Hepatocyte (in vitro differentiated cells): ENCODE results near the gene KIAA1614.

ENCODE experiments used
- EZH2 ChIP-seq: fragments of 200-600 bp; sonication (generic); IDR thresholded peaks from 2 replicates; pipeline ENCODE4 v1.6.1; 2016; ENCODE audit warnings: antibody characterized with exemption, mild to moderate bottlenecking, borderline replicate concordance
- EZH2phosphoT487 ChIP-seq: fragments of 200-600 bp; sonication (generic); IDR thresholded peaks from one replicate; pipeline ENCODE4 v1.6.1; 2018; ENCODE audit warnings: antibody characterized with exemption, mild to moderate bottlenecking, low read depth, moderate library complexity; ENCODE audit not compliant: unreplicated experiment, severe bottlenecking
- TF ChIP-seq, protein P1 (sequence below): fragments of 200-600 bp; sonication (generic); IDR thresholded peaks from 2 replicates; pipeline ENCODE4 v1.5.1; 2016; ENCODE audit warnings: antibody characterized with exemption, mild to moderate bottlenecking; ENCODE audit not compliant: poor library complexity

DNA sequence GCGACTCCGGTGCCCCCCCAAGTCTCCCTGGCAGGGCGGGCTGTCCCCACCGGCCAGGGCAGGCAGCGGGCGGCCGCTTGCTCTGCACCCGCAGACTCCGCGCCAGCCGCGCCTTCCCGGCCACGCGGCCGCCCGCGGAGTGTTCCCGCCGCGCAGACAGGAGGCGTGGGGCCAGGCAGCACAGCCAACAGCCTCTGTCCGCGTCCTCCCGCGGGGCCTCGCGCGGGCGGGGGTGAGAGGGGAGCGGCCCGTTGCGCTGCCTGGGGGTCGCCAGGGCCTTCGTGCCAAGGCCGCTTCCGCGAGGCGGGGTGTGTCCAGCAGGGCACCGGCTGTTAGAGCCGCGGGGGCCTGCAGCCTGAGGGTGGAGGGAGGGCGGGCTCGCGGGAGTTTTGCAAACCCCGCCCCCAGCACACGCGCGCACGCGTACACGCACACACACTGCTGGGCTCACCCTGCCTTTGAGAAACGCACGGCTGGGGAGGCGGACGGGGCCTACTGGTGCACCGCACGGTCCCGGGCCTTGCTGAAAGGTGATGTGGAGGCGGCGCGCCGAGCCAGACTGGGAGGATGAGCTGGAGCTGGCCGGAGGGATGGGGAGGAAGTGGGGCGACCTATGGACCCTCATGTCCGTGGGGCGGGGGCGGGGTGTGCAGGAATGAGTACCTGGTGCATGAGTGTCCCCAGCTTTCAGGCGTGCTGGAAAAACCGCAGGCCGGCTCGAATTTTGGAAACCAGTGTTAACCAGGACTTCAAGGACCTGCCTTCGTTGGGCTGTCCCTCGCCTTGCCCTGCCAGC, 41.5 kb downstream of the KIAA1614 start:
- TF ChIP-seq, protein P1, sequence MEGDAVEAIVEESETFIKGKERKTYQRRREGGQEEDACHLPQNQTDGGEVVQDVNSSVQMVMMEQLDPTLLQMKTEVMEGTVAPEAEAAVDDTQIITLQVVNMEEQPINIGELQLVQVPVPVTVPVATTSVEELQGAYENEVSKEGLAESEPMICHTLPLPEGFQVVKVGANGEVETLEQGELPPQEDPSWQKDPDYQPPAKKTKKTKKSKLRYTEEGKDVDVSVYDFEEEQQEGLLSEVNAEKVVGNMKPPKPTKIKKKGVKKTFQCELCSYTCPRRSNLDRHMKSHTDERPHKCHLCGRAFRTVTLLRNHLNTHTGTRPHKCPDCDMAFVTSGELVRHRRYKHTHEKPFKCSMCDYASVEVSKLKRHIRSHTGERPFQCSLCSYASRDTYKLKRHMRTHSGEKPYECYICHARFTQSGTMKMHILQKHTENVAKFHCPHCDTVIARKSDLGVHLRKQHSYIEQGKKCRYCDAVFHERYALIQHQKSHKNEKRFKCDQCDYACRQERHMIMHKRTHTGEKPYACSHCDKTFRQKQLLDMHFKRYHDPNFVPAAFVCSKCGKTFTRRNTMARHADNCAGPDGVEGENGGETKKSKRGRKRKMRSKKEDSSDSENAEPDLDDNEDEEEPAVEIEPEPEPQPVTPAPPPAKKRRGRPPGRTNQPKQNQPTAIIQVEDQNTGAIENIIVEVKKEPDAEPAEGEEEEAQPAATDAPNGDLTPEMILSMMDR: no peak
- TF ChIP-seq EZH2phosphoT487 (no peak), EZH2 (no peak)
